Activated naive CD4-positive, alpha-beta T cell treated with anti-CD3 and anti-CD28 coated beads, Interleukin-2, amount 50 U/mL, for 72 hours (primary cell): Measurements from ENCODE around the gene TRIM6. TPM values are rescaled to one million over a fixed set of nuclear protein-coding genes. Genes with fewer than 3 reads are reported as not detected.
"Not testable (repeated sequence)": the region's sequence is repeated elsewhere in the genome, so short reads cannot be mapped to it uniquely, and the experiment has no call there.

ENCODE experiments used
- ATAC-seq, 2 donors: fragments of 150-1000 bp; cut with Tn5 transposase; 2 replicates each; pipeline ENCODE4 v1.10.0; 2021; ENCODE audit warnings: mild to moderate bottlenecking in 2 of 2, moderate library complexity in 2 of 2
- DNase-seq, 2 donors: peaks; one replicate each; pipeline ENCODE4 v3.0.0; 2021 to 2022; ENCODE audit warnings: low spot score in 2 of 2
- H3K27ac Mint-ChIP-seq, 2 donors: one replicate each; pipeline ENCODE4 v1.8.0; 2022; ENCODE audit warnings: mild to moderate bottlenecking in 2 of 2, mixed read lengths in 2 of 2
- H3K36me3 Mint-ChIP-seq, 2 donors: one replicate each; pipeline ENCODE4 v1.8.0; 2022; ENCODE audit warnings: mixed read lengths in 2 of 2
- H3K9me3 Mint-ChIP-seq, 2 donors: one replicate each; pipeline ENCODE4 v1.8.0; 2022; ENCODE audit warnings: mixed read lengths in 2 of 2
- total RNA-seq, 2 donors: library from RNA; stranded (reverse); gene quantifications; one replicate each; pipeline ENCODE4 v1.2.3, GENCODE V29; 2022

The TRIM6 gene
- total RNA-seq, 2 donors from 2014 or later: 0.80 to 1.6 TPM

GRCh38 chr11:5631417-5631816 lies 35.0 kb downstream of the TRIM6 start:
- H3K9me3 Mint-ChIP-seq: peaks cover 0 to 13% of the 10 kb centered on the region in 2 donors
- H3K36me3 Mint-ChIP-seq: peaks cover 18 to 25% of the 10 kb centered on the region in 2 donors
- DNase-seq: no peak
- ATAC-seq: no peak
- H3K27ac Mint-ChIP-seq: no peak overlapping the region

- Mint-ChIP-seq H3K36me3 (peaks cover 18% of the 10 kb centered on the region in 2 donors), H3K9me3 (peaks cover 0 to 8% of the 10 kb centered on the region in 2 donors), H3K27ac (no peak overlapping the region)
- no peak for DNase-seq
- no peak for ATAC-seq
These were observed 35.7 kb downstream of the TRIM6 start for GRCh38 chr11:5631969-5632635.

- H3K27ac Mint-ChIP-seq: no peak overlapping the region
- no peak for DNase-seq
- H3K36me3 Mint-ChIP-seq: peaks cover 8 to 18% of the 10 kb centered on the region in 2 donors
- ATAC-seq: no peak
- H3K9me3 Mint-ChIP-seq: no peaks in the 10 kb centered on the region
These were observed 43.5 kb downstream of the TRIM6 start for GRCh38 chr11:5639953-5640352.

- DNase-seq (no peak), ATAC-seq (peak; percentile 78 to 98)
- Mint-ChIP-seq H3K36me3 (peaks cover 8 to 18% of the 10 kb centered on the region in 2 donors), H3K9me3 (no peaks in the 10 kb centered on the region), H3K27ac (peak overlapping the region; percentile 22 to 63)
These were observed 47.1 kb downstream of the TRIM6 start for GRCh38 chr11:5643585-5643984.

- DNase-seq: no peak
- no peak overlapping the region for H3K27ac Mint-ChIP-seq
- H3K36me3 Mint-ChIP-seq: peaks cover 3 to 12% of the 10 kb centered on the region in 2 donors
- H3K9me3 Mint-ChIP-seq: no peaks in the 10 kb centered on the region
- no peak for ATAC-seq
These were observed 49.7 kb downstream of the TRIM6 start for GRCh38 chr11:5646139-5646538.

DNA sequence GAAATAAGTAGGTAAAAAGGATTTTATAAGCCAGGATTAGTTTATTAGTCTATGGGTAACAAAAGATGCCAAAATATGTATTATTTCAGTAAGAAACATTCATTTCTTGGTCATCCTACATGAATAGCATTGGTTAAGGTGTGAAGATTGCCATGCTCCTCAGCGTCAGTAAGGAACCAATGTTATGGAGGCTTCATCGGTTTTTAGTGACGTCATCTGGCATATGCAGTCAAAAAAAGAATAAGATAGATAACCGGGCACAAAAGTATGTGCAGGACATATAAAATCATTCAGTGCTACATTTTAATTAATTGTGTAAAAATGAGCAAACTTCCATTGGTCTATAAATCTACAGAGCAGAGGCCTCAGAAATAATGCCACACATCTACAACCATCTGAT lies 59.0 kb downstream of the TRIM6 start:
- Mint-ChIP-seq H3K36me3 (peaks cover 9 to 10% of the 10 kb centered on the region in 2 donors), H3K9me3 (peaks cover 4 to 14% of the 10 kb centered on the region in 2 donors), H3K27ac (no peak overlapping the region)
- DNase-seq: no peak
- ATAC-seq: no peak

DNA sequence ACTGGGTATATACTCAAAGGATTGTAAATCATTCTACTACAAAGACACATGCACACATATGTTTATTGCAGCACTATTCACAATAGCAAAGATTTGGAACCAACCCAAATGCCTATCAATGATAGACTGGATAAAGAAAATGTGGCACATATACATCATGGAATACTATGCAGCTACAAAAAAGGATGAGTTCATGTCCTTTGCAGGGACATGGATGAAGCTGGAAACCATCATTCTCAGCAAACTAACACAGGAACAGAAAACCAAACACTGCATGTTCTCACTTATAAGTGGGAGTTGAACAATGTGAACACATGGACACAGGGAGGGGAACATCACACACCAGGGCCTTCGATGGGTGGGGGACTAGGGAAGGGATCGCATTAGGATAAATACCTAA lies 60.5 kb downstream of the TRIM6 start:
- not testable (repeated sequence) for ATAC-seq, DNase-seq
- H3K36me3 Mint-ChIP-seq: peaks cover 9 to 10% of the 10 kb centered on the region in 2 donors
- H3K9me3 Mint-ChIP-seq: peaks cover 4 to 13% of the 10 kb centered on the region in 2 donors
- peak overlapping the region in 1 of 2 donors; percentile 56 for H3K27ac Mint-ChIP-seq

DNA sequence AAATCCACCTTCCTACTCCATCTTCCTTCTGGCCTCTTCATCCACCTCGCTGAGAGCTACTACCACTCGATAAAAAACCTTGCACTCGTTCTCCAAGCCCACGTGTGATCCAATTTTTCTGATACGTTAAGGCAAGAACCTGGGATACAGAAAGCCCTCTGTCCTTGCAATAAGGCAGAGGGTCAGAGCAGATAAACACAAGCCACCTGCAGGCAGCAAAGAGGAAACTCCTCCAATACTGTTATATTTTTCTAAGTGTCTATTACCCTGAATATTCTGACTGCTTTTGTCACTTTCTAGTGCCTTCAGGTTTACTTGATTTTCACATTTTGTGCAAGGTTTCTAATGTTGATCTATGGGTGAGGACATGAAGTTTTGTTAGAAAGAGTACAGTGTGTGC lies 61.9 kb downstream of the TRIM6 start:
- ATAC-seq (no peak), DNase-seq (no peak)
- Mint-ChIP-seq H3K27ac (no peak overlapping the region), H3K36me3 (peaks cover 9 to 10% of the 10 kb centered on the region in 2 donors), H3K9me3 (peaks cover 0 to 5% of the 10 kb centered on the region in 2 donors)

Other genes starting within 250 kb of the TRIM6 start
- not detected for gene OR51B6, start 245.1 kb upstream of the TRIM6 start, total RNA-seq
- gene OR51M1, start 212.8 kb upstream of the TRIM6 start, total RNA-seq: not detected
- gene OR51Q1, start 174.5 kb upstream of the TRIM6 start, total RNA-seq: not detected
- gene OR51I1, start 155.1 kb upstream of the TRIM6 start, total RNA-seq: not detected
- not detected for gene OR51I2, start 147.3 kb upstream of the TRIM6 start, total RNA-seq
- gene OR52D1, start 108.0 kb upstream of the TRIM6 start, total RNA-seq: not detected
- gene UBQLN3, start 86.7 kb upstream of the TRIM6 start, total RNA-seq: under 1 TPM; 0.10 to 0.25 TPM
- under 1 TPM; 0.21 to 0.32 TPM for gene UBQLNL, start 79.9 kb upstream of the TRIM6 start, total RNA-seq
- under 1 TPM in 1 of 2 donors, not detected in 1; 0.23 TPM for gene OR52H1, start 48.1 kb upstream of the TRIM6 start, total RNA-seq
- gene OR52B6, start 15.8 kb upstream of the TRIM6 start, total RNA-seq: not detected
- 10 to 100 TPM; 10.9 to 12.0 TPM for gene TRIM34, start 28.4 kb downstream of the TRIM6 start, total RNA-seq
- 10 to 100 TPM; 30.2 to 31.9 TPM for gene TRIM5, start 88.4 kb downstream of the TRIM6 start, total RNA-seq
- gene TRIM22, start 93.2 kb downstream of the TRIM6 start, total RNA-seq: 100 to 1,000 TPM; 151 to 228 TPM
- gene OR56B1, start 139.8 kb downstream of the TRIM6 start, total RNA-seq: under 1 TPM; 0.48 to 0.93 TPM
- 1 to 10 TPM in 1 of 2 donors, under 1 TPM in 1; 0.41 to 1.3 TPM for gene OR52N4, start 157.6 kb downstream of the TRIM6 start, total RNA-seq
- under 1 TPM in 1 of 2 donors, not detected in 1; 0.08 TPM for gene OR52N5, start 186.7 kb downstream of the TRIM6 start, total RNA-seq
- under 1 TPM; 0.14 to 0.58 TPM for gene OR52N1, start 194.6 kb downstream of the TRIM6 start, total RNA-seq
- not detected for gene OR52N2, start 212.3 kb downstream of the TRIM6 start, total RNA-seq
- not detected for gene OR52E6, start 245.3 kb downstream of the TRIM6 start, total RNA-seq